DMS53 treated with DMSO at 0.1 percent for 48 hours (cell line): ENCODE measurements around the gene MINK1.
A peak's percentile ranks its signal among the peaks of the same experiment; 100 is the strongest.

Experiments used
- DNase-seq: peaks from one replicate; lab custom pipeline; 2025; ENCODE audit not compliant: unreplicated experiment; lab: John Stamatoyannopoulos, UW

Gene MINK1

GRCh38 chr17:4928881-4929280 lies 95.7 kb downstream of the MINK1 start:
- DNase-seq: no peak

DNA sequence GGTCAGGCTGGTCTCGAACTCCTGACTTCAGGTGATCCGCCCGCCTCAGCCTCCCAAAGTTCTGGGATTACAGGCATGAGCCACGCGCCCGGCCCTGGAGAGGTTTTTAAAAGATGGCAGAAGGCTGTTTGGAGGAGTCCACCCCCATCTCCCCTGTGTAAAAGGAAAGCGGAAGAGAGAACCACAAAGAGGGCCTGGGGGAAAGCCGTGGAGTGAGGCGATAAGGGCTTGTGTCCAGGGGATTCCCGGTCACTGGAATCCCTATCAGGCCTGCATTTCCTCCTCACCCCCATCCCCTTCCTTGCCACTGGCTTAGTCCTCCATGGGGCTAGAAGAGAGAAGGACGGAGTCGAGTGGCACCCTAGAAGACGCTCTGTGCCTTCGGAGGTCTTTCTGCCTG lies 98.8 kb downstream of the MINK1 start, which contains the start of gene GP1BA:
Gene GP1BA, plus strand, starts transcription at position 315 of the 400 bp plus-strand sequence. CDS start 328 bp downstream, outside the sequence.
- DNase-seq: no peak

DNA sequence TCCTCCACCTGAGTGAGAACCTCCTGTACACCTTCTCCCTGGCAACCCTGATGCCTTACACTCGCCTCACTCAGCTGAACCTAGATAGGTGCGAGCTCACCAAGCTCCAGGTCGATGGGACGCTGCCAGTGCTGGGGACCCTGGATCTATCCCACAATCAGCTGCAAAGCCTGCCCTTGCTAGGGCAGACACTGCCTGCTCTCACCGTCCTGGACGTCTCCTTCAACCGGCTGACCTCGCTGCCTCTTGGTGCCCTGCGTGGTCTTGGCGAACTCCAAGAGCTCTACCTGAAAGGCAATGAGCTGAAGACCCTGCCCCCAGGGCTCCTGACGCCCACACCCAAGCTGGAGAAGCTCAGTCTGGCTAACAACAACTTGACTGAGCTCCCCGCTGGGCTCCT lies 99.6 kb downstream of the MINK1 start:
- no peak for DNase-seq

GRCh38 chr17:4933646-4934045 lies 100.5 kb downstream of the MINK1 start:
- no peak for DNase-seq

GRCh38 chr17:4934173-4934979 lies 101.2 kb downstream of the MINK1 start:
- no peak for DNase-seq

DNA sequence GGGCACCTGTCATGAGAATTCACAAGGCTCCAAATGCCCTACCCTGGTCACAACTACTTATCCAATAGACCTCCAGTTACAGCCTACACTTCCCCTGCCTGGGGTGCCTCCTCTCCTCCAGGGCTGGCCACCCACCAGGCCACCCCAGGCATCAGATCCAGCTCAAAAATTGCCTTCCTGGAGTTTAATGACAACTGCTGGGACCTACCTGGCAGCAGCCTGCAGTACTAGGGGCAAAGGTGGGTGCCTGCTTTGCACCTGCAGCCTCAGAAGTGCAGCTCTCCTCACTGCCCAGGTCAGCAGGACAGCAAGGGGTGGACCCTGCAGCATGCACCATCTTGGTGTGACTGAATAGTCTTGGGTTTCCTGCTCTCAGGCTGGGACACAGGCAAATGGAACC lies 102.5 kb downstream of the MINK1 start:
- no peak for DNase-seq

GRCh38 chr17:4936436-4936835 lies 103.3 kb downstream of the MINK1 start:
- DNase-seq: no peak

GRCh38 chr17:4937553-4937952 lies 104.4 kb downstream of the MINK1 start:
- DNase-seq: no peak

GRCh38 chr17:4938069-4938491 lies 104.9 kb downstream of the MINK1 start:
- DNase-seq: no peak

DNA sequence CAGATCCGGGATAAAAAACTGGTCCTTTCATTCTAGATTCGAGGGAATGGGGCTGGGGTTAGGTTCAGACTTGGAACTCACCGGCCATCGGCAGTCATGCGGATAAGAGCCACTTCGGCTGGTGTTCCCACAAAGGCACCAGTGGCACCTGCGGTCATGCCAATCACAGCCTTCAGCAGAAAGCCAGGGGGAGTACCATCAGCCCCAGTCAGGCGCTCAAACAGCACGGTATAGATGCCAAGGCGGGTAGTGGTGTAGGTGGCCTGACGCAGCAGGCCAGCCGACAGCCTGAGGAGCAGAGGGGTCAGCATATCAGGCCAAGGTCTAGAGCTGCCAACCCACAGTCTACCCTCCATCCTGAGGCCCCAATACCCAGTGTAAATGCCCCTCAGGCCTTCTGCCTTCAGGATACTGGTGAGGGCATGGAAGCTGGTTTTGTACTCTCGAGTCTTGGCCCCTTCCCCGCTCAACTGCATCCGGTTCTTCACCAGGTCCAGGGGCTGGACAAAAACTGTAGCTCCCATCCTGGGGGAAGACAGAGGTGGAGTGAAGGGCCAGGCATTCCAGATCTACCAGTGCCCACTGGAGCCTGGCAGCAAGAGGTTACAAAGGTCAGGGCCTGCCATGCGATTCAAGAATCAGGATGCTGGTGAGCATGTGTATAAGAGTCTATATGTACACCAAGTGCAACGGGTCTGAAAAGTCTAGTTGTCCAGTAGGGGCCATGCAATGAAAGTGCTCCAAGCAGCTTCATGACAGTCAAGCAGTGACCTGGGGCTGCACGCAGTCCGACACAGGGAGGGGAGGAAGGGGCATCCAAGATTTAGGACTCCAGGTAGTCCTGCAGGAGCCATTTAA lies 105.8 kb downstream of the MINK1 start:
- no peak for DNase-seq

DNA sequence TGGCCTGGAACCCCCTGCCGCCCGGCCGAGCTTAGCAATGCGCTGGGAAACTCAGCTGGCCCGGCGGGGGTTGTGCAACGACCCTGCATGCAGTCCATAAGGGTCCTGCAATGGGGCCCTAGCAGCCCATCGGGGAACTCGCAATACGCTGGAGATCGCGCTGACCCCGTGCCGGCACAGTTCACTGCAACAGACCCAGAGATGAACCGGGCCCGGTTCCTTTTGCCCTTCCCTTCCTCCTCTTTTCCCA lies 106.3 kb downstream of the MINK1 start:
- no peak for DNase-seq

GRCh38 chr17:4939796-4940554 lies 106.8 kb downstream of the MINK1 start, which contains the start of the genes RNF167 and SLC25A11:
Gene RNF167 (plus strand): TSS chr17:4940268. CDS start chr17:4940910, 642 bp downstream.
Gene SLC25A11 (minus strand): TSS chr17:4940046. CDS start chr17:4939910, 136 bp downstream.
- peak; percentile 92 for DNase-seq

DNA sequence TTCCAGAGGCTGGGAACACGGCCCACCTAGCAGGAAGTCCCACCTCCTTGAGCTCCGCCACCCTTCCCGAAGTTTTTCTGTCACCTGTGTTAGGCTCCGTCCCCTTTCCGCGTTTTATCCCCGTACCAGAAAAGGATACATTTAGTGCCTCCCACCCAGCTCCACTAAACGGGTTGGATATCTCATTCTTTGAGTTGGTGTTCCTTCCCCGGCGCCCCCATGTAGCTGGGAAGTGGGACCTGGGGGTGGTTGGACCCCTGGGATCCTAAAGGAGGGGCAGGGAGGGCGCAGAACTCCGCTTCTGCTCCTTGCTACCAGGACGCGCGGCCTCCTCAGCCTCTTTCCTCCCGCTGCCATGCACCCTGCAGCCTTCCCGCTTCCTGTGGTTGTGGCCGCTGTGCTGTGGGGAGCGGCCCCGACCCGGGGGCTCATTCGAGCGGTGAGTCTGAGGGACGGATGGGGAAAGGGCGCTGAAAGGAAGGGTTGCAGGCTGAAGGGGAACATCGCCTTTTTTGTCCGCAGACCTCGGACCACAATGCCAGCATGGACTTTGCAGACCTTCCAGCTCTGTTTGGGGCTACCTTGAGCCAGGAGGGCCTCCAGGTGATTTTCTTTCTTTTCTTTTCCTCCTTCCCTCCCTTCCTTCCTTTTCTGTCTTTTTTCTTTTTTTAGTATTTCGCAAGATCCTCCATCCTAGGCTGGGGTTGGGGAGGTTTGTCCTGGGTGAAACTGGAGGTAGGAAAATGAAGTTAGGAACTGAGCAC lies 107.6 kb downstream of the MINK1 start:
- no peak for DNase-seq

DNA sequence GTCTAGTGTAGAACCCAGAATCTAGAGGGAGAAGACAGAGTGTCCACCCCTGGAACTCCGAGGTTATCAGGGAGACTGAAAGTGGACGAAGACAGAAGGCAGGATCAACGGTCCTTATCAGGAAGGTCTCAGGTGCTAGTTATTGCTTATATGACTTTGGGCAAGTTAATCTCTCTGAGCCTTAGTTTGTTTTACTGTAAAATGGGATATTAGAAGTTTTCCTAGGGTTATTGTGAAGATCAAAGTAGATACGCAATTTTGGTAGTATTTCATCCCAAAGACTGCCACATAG lies 108.1 kb downstream of the MINK1 start:
- DNase-seq: no peak

GRCh38 chr17:4942760-4943508 lies 109.8 kb downstream of the MINK1 start:
- DNase-seq: no peak

- no peak for DNase-seq
These were observed 111.0 kb downstream of the MINK1 start for GRCh38 chr17:4944163-4944553.

DNA sequence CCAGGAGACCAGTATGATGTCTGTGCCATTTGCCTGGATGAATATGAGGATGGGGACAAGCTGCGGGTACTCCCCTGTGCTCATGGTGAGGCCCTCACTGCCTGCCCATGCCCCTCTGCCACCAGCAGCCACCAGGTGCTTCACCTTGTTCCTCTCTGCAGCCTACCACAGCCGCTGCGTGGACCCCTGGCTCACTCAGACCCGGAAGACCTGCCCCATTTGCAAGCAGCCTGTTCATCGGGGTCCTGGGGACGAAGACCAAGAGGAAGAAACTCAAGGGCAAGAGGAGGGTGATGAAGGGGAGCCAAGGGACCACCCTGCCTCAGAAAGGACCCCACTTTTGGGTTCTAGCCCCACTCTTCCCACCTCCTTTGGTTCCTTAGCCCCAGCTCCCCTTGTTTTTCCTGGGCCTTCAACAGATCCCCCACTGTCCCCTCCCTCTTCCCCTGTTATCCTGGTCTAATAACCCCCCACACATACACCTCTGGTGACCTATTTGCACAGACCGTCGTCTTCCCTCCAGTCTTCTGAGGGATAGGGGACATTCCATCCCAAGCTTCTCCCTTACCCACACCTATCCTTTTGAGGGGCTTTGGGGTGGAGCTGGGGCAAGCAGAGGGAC lies 111.5 kb downstream of the MINK1 start:
- DNase-seq: no peak

DNA sequence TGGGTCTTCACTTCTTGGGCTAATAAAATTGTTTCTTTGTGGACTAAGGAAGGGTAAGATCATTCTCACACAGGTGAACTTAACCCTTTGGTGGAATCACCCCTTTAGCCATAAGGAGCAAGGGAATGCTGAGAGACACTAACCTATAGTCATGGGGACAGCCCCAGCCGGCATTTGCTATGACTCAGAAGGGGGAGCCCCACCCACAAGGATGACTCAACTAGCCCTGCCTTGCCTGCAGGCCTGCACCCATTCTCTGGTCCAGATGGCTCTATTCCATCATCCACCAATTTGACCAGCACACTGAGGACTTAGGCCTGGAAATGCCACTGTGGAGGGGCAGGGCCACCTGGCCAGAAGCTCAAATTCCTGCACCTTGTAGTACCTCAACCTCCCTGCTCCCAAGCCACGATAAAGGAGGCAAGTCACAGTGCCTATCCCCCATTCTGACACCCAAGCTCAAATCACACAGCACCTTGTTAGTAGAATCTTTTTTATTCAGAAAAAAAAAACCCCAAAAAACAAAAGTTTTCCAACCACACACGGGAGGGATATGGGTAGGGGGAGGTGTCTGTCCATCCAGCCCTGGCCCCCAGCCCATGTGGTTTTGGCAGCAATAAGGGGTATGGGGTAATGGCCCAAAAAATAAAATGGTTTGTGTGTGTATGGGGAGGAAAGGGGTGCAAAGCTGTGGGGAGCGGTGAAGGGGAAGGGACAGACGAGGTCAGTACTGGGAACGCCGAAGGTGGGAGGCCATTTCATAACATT lies 112.2 kb downstream of the MINK1 start:
- DNase-seq: peak; percentile 69

DNA sequence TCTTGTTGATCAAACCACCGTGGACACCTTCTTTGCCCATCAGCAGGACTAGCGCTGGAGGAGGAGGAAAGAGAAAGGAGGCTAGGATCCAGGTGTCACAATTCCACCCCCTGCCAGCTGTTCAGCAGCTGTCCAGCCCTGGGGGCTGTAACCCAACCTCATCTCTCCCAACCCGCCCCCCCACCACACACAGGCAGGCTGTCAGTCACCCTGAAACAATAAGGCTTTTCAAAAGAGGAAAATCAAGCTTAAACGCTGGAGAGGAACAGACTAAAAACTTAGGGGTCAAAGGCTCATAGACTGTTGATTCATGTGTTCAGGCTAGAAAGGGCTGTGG lies 112.8 kb downstream of the MINK1 start:
- no peak for DNase-seq
